GF-D8 (cell line): ENCODE data around the gene SLC36A3.
"Not testable (repeated sequence)": the region's sequence is repeated elsewhere in the genome, so short reads cannot be mapped to it uniquely, and the experiment has no call there.

ENCODE experiments used
- DNase-seq: peaks from one replicate; lab custom pipeline; 2025; lab: John Stamatoyannopoulos, UW

The SLC36A3 gene

DNA sequence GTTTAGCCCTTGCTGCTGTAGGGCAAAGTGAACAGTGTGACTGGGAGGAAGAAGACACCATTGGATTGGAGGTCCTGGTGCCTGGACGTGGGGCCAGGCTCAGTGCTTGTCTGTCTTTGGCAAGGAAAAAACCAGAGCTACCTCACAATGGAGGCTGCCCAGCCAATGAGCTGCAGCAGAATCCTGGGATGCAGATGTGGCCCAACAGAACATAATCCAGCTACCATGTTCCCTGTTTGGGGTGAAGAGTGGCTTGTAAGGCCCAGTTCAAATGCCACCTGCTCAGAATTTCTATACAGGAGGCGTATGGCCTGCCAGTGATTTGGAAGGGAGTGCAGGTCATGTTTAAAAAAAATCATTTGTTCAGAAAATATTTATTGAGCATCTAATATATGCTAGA is at the start of gene SLC36A3:
SLC36A3 (minus strand) TSS at position 101 of the 400 bp plus-strand sequence. CDS start 412 bp downstream, outside the sequence.
- DNase-seq = no peak

DNA sequence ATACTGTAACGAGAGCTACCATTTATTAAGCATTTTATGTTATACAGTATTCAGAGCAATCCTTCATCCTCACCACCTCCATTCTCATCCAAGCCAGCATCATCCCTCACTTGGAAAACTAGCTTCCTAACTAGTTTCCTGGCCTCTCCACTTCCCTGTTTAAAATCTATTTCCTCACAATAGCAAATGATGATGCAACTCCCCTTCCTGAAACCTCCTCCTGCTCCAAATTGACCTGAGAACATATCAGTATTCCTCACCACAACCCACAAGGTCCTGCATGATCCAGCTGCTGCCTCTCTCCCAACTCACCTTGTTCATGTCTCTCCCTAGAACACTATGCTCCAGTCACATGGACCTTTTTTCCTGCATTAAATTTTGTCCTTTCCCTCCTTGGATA is 48.1 kb upstream of the SLC36A3 start:
- no peak for DNase-seq

DNA sequence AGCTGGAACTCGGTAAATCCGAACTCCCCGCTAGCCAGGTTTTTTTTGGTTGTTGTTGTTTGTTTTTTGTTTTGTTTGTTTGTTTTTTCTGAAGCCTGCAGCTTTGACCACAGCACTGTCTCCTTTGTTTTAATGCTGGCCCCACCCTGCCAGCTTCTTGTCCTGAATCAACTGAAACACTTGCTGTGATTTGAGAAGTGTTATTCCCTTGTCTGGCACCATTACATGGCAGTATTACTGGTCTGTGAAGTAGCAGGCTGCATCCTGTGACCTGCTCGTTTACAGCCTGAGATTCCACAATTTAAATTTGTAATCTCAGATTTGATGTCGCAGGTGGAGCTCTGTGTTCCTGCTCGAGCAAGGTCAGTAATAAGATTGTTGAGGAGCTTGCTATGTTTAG is 45.2 kb upstream of the SLC36A3 start:
- DNase-seq = no peak

GRCh38 chr5:151347369-151347768 is 43.8 kb upstream of the SLC36A3 start, which contains the start of gene SLC36A2:
SLC36A2 (minus strand) TSS chr5:151347559; CDS start chr5:151347460, 99 bp downstream.
- DNase-seq = no peak

GRCh38 chr5:151345808-151346478 is 42.4 kb upstream of the SLC36A3 start:
- DNase-seq = no peak

DNA sequence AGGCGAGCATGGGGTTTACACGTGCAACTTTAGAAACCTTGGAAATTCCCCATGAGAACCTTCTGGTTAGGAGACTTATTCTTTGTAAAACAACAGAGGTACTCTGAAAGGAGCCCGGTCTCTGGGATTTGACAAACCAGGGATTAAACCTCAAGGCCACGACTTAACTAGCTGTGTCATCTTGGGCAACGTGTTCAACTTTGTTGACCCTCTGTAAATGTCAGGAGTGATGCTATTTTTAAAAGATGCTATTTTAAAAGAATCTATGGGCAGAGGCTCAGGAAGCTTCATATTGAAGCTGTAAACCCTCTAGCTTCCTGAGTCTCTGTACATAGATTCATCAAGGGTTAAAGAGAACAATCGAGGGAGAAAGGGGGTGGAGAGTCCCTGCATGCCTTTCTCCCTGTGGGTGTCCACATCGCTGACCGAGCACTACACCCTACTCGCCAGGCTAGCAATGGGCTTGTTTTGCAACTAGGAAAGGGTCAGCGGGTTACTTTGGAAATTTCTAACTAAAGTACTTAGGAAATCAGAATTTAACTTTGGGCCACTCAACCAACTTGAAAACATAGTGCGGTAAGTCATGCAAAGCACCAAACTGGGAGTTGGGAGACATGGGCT is 41.7 kb upstream of the SLC36A3 start:
- DNase-seq = no peak

DNA sequence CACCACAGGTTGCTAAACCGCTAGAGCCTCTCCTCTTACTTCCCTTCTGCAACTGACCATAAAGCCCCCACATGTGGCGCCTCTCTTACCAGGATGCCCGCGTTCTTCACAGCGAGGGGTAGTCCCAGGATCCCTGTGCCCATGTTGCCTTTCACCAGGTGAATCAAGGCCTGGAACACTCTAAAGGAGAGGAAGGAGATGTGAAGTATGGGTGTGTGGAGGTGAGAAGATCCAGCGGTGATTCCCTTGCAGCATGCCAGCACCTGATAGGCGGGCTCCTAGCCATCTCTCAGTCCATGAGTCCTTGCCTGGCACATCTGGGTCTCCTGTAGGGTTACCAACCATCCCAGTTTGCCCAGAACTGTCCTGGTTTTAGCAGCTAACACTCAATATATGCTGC is 40.5 kb upstream of the SLC36A3 start:
- DNase-seq = no peak

GRCh38 chr5:151340004-151340403 is 36.4 kb upstream of the SLC36A3 start:
- DNase-seq = no peak

- no peak for DNase-seq
Observed at GRCh38 chr5:151338734-151339133, 35.2 kb upstream of the SLC36A3 start.

- no peak for DNase-seq
Observed at GRCh38 chr5:151332857-151333256, 29.3 kb upstream of the SLC36A3 start.

GRCh38 chr5:151328734-151329133 is 25.2 kb upstream of the SLC36A3 start:
- no peak for DNase-seq

GRCh38 chr5:151327585-151327984 is 24.0 kb upstream of the SLC36A3 start:
- no peak for DNase-seq

- DNase-seq = no peak
Observed at GRCh38 chr5:151326266-151326665, 22.7 kb upstream of the SLC36A3 start.

GRCh38 chr5:151320481-151320880 is 16.9 kb upstream of the SLC36A3 start:
- no peak for DNase-seq

DNA sequence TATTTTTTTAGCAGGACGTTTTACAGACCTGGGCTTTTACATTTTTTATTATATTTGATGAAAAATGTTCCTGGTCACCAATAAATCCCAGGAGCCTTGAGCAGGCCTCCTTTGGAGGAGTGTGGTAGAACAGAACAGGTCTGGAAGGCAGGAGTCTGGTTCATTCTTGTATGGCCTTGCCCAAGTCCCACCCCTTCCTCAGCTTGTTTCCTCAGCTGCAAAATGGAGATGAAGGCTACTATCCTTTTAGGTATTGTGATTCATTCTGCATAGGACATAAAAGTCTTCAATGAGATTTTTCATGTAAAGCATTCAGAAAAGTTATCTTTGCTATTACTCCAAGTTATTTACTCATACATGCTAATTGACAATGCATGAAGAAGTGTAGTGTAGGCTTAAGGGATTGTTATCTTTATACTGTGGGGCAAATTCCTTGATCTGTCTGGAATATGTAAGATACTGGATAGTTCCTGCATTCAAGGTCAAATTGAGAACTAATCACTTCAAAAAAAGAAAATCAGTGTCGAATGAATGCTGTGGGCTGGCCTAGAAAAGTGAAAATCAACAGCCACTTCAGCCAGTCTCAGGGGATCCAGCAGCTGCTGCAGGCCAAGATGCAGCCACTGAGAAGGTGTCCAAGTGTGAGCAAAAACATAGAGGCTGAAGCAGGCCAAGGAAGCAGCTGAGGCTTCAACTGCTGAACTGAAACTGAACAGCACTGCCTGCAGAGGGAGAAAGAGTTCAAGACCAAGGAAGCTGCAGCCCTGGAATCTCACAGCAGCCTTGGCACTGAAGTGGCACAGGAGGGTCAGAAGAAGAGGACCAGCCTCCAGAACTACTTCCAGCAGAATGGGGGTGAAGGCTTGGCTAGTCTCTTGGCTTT is 15.5 kb upstream of the SLC36A3 start:
- DNase-seq = no peak

- DNase-seq = no peak
Observed at GRCh38 chr5:151317871-151318270, 14.3 kb upstream of the SLC36A3 start.

GRCh38 chr5:151315998-151316597 is 12.5 kb upstream of the SLC36A3 start:
- no peak for DNase-seq

DNA sequence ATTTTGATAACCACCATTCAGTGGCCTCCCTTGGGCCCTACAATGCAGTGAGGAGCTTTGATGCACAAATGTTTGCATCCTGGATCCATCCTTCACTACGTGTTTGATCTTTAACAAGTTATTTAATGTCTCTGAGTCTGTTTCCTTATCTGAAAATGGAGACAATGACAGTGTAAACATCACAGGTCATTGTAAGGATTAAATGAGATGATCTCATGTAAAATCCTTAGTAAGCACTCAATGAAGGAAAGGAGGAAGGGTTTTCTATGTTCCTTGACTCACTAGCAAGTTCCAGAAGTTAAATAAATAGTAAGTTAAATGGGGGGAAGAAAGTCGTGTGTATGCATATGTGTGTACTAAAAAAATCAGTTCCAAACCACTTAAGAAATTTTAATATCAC is 9.8 kb upstream of the SLC36A3 start:
- DNase-seq = no peak

DNA sequence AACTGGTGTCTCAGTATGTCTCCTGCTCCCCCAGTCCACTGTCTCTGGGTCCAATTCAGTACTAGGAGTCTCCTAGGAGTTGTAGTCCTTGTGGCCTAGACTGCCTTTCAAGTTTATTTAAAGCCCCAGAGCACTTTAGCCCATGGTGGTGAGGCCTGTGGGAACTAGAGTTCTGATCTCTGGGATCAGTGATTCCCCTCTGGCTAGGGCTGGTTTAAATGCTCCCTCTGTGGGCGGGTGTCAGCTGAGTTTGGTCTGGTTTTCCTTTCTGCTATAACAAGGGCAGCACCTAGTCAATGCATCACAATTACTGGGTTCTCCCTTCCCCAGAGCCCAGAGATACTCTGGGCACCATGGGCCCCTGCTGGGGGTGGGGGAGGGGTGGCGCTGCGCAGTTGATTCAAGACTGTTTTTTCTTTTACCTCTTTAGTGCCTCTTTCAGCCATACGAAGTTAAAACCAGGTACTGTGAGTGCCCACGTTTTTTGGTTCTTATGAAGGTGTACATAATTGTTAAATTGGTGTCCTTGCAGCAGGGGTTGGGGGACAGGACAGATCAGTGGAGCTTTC is 9.3 kb upstream of the SLC36A3 start:
- no peak for DNase-seq

- DNase-seq = no peak
Observed at GRCh38 chr5:151310932-151311331, 7.4 kb upstream of the SLC36A3 start.

GRCh38 chr5:151309821-151310220 is 6.3 kb upstream of the SLC36A3 start:
- not testable (repeated sequence) for DNase-seq

- DNase-seq = not testable (repeated sequence)
Observed at GRCh38 chr5:151309266-151309665, 5.7 kb upstream of the SLC36A3 start.
